ENCODE results near the gene TBXA2R. TPM values are rescaled to one million over a fixed set of nuclear protein-coding genes. Genes with fewer than 3 reads are reported as not detected.
"Not testable (repeated sequence)": the region's sequence is repeated elsewhere in the genome, so short reads cannot be mapped to it uniquely, and the experiment has no call there.

Gene TBXA2R
- total RNA-seq, 1 donor from 2014 or later, result 0.47 TPM

- no peak for TF ChIP-seq CTCF (IDR thresholded peaks at IDR 0.05; ENCODE audit: unreplicated experiment)
- H3K27ac Mint-ChIP-seq, result no peak overlapping the region
- peaks cover 14% of the 10 kb centered on the region for H3K36me3 Mint-ChIP-seq
- H3K4me1 Mint-ChIP-seq, result no peaks in the 10 kb centered on the region
- no peaks in the 10 kb centered on the region for H3K27me3 Mint-ChIP-seq (ENCODE audit: low read depth)
- DNase-seq (ENCODE audit: low spot score in 2 of 2, unreplicated experiment in 2 of 2), result no peak
- H3K9me3 Mint-ChIP-seq, result no peaks in the 10 kb centered on the region
- H3K4me3 Mint-ChIP-seq, result no peak overlapping the region
These were observed 45.7 kb upstream of the TBXA2R start for GRCh38 chr19:3652422-3652821.

GRCh38 chr19:3651684-3652083 is 45.0 kb upstream of the TBXA2R start:
- H3K4me3 Mint-ChIP-seq, result no peak overlapping the region
- no peaks in the 10 kb centered on the region for H3K27me3 Mint-ChIP-seq (ENCODE audit: low read depth)
- no peak for TF ChIP-seq CTCF (IDR thresholded peaks at IDR 0.05; ENCODE audit: unreplicated experiment)
- H3K4me1 Mint-ChIP-seq, result no peaks in the 10 kb centered on the region
- H3K9me3 Mint-ChIP-seq, result no peaks in the 10 kb centered on the region
- DNase-seq (ENCODE audit: low spot score in 2 of 2, unreplicated experiment in 2 of 2), result no peak
- H3K27ac Mint-ChIP-seq, result no peak overlapping the region
- H3K36me3 Mint-ChIP-seq, result peaks cover 8% of the 10 kb centered on the region

GRCh38 chr19:3649888-3650287 is 43.2 kb upstream of the TBXA2R start:
- peaks cover 8% of the 10 kb centered on the region for H3K36me3 Mint-ChIP-seq
- no peak for TF ChIP-seq CTCF (IDR thresholded peaks at IDR 0.05; ENCODE audit: unreplicated experiment)
- H3K27me3 Mint-ChIP-seq (ENCODE audit: low read depth), result no peaks in the 10 kb centered on the region
- DNase-seq (ENCODE audit: low spot score in 2 of 2, unreplicated experiment in 2 of 2), result no peak
- no peaks in the 10 kb centered on the region for H3K4me1 Mint-ChIP-seq
- no peak overlapping the region for H3K4me3 Mint-ChIP-seq
- no peak overlapping the region for H3K27ac Mint-ChIP-seq
- no peaks in the 10 kb centered on the region for H3K9me3 Mint-ChIP-seq

GRCh38 chr19:3648037-3648905 is 41.6 kb upstream of the TBXA2R start:
- H3K4me3 Mint-ChIP-seq, result no peak overlapping the region
- H3K9me3 Mint-ChIP-seq, result no peaks in the 10 kb centered on the region

GRCh38 chr19:3647102-3647501 is 40.4 kb upstream of the TBXA2R start:
- H3K36me3 Mint-ChIP-seq, result peaks cover 11% of the 10 kb centered on the region
- H3K4me1 Mint-ChIP-seq; H3K27ac Mint-ChIP-seq; H3K9me3 Mint-ChIP-seq; H3K4me3 Mint-ChIP-seq; DNase-seq (ENCODE audit: low spot score in 2 of 2, unreplicated experiment in 2 of 2); H3K27me3 Mint-ChIP-seq (ENCODE audit: low read depth): not testable (repeated sequence)

More at GRCh38 chr19:3648037-3648905, 41.6 kb upstream of the TBXA2R start:
- TF ChIP-seq CTCF (IDR thresholded peaks at IDR 0.05; ENCODE audit: unreplicated experiment), result no peak
- no peak for DNase-seq (ENCODE audit: low spot score in 2 of 2, unreplicated experiment in 2 of 2)
- no peak overlapping the region for H3K27ac Mint-ChIP-seq
- H3K27me3 Mint-ChIP-seq (ENCODE audit: low read depth), result no peaks in the 10 kb centered on the region
- H3K4me1 Mint-ChIP-seq, result no peaks in the 10 kb centered on the region
- H3K36me3 Mint-ChIP-seq, result peaks cover 8% of the 10 kb centered on the region

GRCh38 chr19:3646336-3647092 is 39.8 kb upstream of the TBXA2R start:
- no peak for TF ChIP-seq CTCF (IDR thresholded peaks at IDR 0.05; ENCODE audit: unreplicated experiment)
- Mint-ChIP-seq H3K27me3 (ENCODE audit: low read depth) (no peaks in the 10 kb centered on the region), H3K36me3 (peaks cover 8% of the 10 kb centered on the region), H3K27ac (no peak overlapping the region), H3K4me1 (no peaks in the 10 kb centered on the region), H3K4me3 (no peak overlapping the region), H3K9me3 (no peaks in the 10 kb centered on the region)
- DNase-seq (ENCODE audit: low spot score in 2 of 2, unreplicated experiment in 2 of 2), result no peak

Measured in mesothelial cell of epicardium (in vitro differentiated cells).